GM12878 (cell line): ENCODE results near the gene PPDPF. TPM values are rescaled to one million over a fixed set of nuclear protein-coding genes. Genes with fewer than 3 reads are reported as not detected.
"Not testable (repeated sequence)": the region's sequence is repeated elsewhere in the genome, so short reads cannot be mapped to it uniquely, and the experiment has no call there.

ENCODE experiments used
- ATAC-seq: fragments of 200-7000 bp; cut with Tn5 transposase; 3 replicates; pipeline ENCODE4 v1.9.1; 2020; ENCODE audit warnings: mild to moderate bottlenecking, moderate library complexity
- BruUV-seq: library from RNA; stranded (reverse); fragments of 400-500 nt; replicated peaks from 2 replicates; lab custom pipeline; 2021; lab: Mats Ljungman, UMichigan
- CTCF ChIA-PET: fragments of 300-600 bp; sonication (Branson Sonifier 250); formaldehyde crosslinking; extraction: SDS; loops from one replicate; lab custom pipeline; 2021; ENCODE audit warnings: inconsistent platforms; lab: Yijun Ruan, JAX
- POLR2A ChIA-PET: fragments of 350-600 bp; formaldehyde crosslinking; extraction: SDS; loops from one replicate; lab custom pipeline; 2021; ENCODE audit warnings: inconsistent platforms; lab: Charles Lee
- RAD21 ChIA-PET: fragments of 300-600 bp; sonication (Branson Sonifier 250); formaldehyde crosslinking; loops from one replicate; lab custom pipeline; 2023; ENCODE audit warnings: antibody characterized with exemption; ENCODE audit not compliant: unreplicated experiment; lab: Charles Lee
- SMC1A ChIA-PET: fragments of 300-600 bp; sonication (Branson Sonifier 250); formaldehyde crosslinking; loops from one replicate; lab custom pipeline; 2023; ENCODE audit not compliant: unreplicated experiment, uncharacterized antibody; lab: Charles Lee
- DNase-seq: peaks from one replicate; pipeline ENCODE4 v3.0.0-alpha.2; 2011; ENCODE audit warnings: low read depth, low spot score
- FAIRE-seq: peaks from 3 replicates; lab custom pipeline; 2011; peaks lifted over from hg19 to GRCh38; lab: Jason Lieb, UNC
- H2AFZ ChIP-seq: 2 replicates; pipeline ENCODE4 v1.6.0; 2011; ENCODE audit warnings: low read depth, low read length, control low read depth; ENCODE audit not compliant: control insufficient read depth
- H3K27ac ChIP-seq: 2 replicates; pipeline ENCODE4 v1.5.1; 2011; ENCODE audit warnings: control low read depth; ENCODE audit not compliant: control insufficient read depth, insufficient read depth
- H3K27me3 ChIP-seq, 2 experiments: replicated peaks in 1 of 2; 2 replicates each; pipeline versions ENCODE4 v1.6.0 to v1.6.1; 2011; ENCODE audit warnings: low read length in 1 of 2; ENCODE audit not compliant: control insufficient read depth in 2 of 2, insufficient read depth in 2 of 2
- H3K36me3 ChIP-seq, 2 experiments: 2 replicates each; pipeline ENCODE4 v1.5.1; 2011; ENCODE audit warnings: low read length in 1 of 2; ENCODE audit not compliant: control insufficient read depth in 2 of 2, insufficient read depth in 2 of 2
- H3K4me1 ChIP-seq: 2 replicates; pipeline ENCODE4 v1.6.1; 2011; ENCODE audit warnings: mild to moderate bottlenecking, low read length, moderate library complexity, mixed read lengths; ENCODE audit not compliant: control insufficient read depth, insufficient read depth
- H3K4me2 ChIP-seq: 2 replicates; pipeline ENCODE4 v1.6.0; 2011; ENCODE audit warnings: control low read depth; ENCODE audit not compliant: control insufficient read depth, insufficient read depth
- H3K4me3 ChIP-seq: fragments of 200-600 bp; sonication (generic); 2 replicates; pipeline ENCODE4 v1.5.1; 2016
- H3K79me2 ChIP-seq: 2 replicates; pipeline ENCODE4 v1.6.0; 2011; ENCODE audit warnings: low read length; ENCODE audit not compliant: control insufficient read depth, insufficient read depth
- H3K9ac ChIP-seq: 2 replicates; pipeline ENCODE4 v1.8.0; 2011; ENCODE audit warnings: low read length, control low read depth, mixed read lengths; ENCODE audit not compliant: control insufficient read depth, insufficient read depth
- H3K9me3 ChIP-seq: replicated peaks from 3 replicates; pipeline ENCODE4 v1.5.1; 2011; ENCODE audit warnings: mild to moderate bottlenecking, low read length; ENCODE audit not compliant: control insufficient read depth, insufficient read depth
- H4K20me1 ChIP-seq: 2 replicates; pipeline ENCODE4 v1.6.0; 2011; ENCODE audit not compliant: control insufficient read depth, insufficient read depth
- CREB1 ChIP-seq: IDR thresholded peaks from 2 replicates; pipeline ENCODE4 v1.6.1; 2012; ENCODE audit warnings: low read depth, mild to moderate bottlenecking, inconsistent platforms
- POLR2A ChIP-seq: IDR thresholded peaks from 2 replicates; pipeline ENCODE4 v1.6.1; 2011; ENCODE audit warnings: low read depth, mild to moderate bottlenecking, low read length
- SP1 ChIP-seq: IDR thresholded peaks from one replicate; pipeline ENCODE4 v1.6.1; 2011; ENCODE audit warnings: low read depth, low read length
- WGBS: methylation state at CpG from one replicate; pipeline ENCODE4 v1.1.6; 2016; ENCODE audit warnings: low lambda C conversion rate; ENCODE audit not compliant: insufficient replicate concordance, insufficient coverage; ENCODE audit errors: missing lambda C conversion rate; 5-methylcytosine and 5-hydroxymethylcytosine counted together
- in situ Hi-C: fragments of 300-500 bp; cut with MboI; formaldehyde crosslinking; loops from 9 replicates; pipeline ENCODE4 v1.14.3; 2018; ENCODE audit warnings: mixed read lengths
- intact Hi-C: fragments of 100-400 bp; cut with micrococcal nuclease; formaldehyde crosslinking; loops from one replicate; pipeline ENCODE4 v1.14.2; 2022; ENCODE audit not compliant: unreplicated experiment
- polyA plus RNA-seq, 11 experiments: library from polyadenylated mRNA; depleted of rRNA in 4 of 11; unstranded in 6 of 11; stranded (reverse) in 5 of 11; fragments of >200 nt; fragmentation: Nextera tagmentation in 4 of 11; fragmentation: Illumina TruSeq in 1 of 11; extraction: Ambion mirVana in 4 of 11; extraction: Trizol in 1 of 11; gene quantifications; 1 replicate in 1 of 11; 2 replicates in 10 of 11; pipeline versions ENCODE4 v1.2.1 to v1.2.3, GENCODE V29; 2011 to 2016; ENCODE audit warnings: inconsistent platforms in 2 of 11, missing spikeins in 2 of 11, low read depth in 1 of 11
- total RNA-seq, 4 experiments: library from RNA; depleted of rRNA in 3 of 4; stranded (reverse); fragments of >200 nt in 3 of 4; fragmentation: Illumina TruSeq in 1 of 4; extraction: Trizol in 1 of 4; gene quantifications; 2 replicates each; pipeline versions ENCODE4 v1.2.1 to v1.2.3, GENCODE V29; 2013 to 2021

Gene PPDPF
- total and polyA plus RNA-seq, 10 of the 15 experiments (the other 5 are each of a cell fraction or from before 2014, with no cell fraction given): 0.32 to 154 (median 22.8) TPM

DNA sequence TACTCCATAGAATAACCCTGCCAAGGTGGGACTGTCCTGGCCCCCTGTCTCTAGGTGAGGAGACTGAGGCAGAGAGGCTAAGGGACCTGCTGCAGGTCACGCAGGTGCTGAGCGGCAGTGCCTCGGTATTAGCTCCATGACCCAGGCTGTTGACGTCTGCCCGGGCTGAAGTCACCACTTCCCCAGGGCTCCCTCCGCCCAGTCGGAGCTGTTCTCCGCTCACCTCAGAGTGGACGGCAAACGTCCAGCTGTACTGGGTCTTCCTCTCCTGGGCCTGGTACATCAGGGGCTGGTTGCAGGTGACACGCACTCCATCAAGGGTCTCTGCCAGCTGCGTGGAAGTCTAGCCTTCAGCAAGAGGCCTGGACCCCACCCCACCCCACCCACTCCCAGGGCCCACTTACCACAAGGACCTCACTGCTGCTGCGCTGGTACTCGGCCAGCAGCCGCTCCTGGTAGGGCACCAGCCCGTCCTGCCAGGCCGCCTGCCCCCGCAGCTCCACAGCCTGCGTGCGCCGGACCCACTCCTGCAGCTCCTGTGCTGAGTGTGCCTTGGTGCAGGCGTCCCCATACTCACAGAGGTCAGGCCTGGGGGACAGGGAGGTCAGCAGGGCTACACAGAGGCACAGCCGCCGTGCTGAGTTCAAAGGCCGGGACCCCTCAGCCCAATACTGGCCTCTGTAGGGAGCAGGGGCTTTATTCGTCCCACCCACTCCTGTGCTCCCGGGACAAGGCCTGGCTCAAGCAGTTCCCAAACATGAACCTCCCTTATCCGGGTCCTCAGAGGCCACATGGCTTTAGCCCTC lies 49.9 kb downstream of the PPDPF start:
- WGBS: 95% methylated on average over 24 of the region's 28 CpGs
- Histone ChIP-seq H3K79me2 (peaks cover 3% of the 10 kb centered on the region; the same call in 1 of the 2 replicates), H3K4me1 (peaks cover 34% of the 10 kb centered on the region), H3K27me3 (no peaks in the 10 kb centered on the region), H3K9me3 (no peaks in the 10 kb centered on the region; the same call in 2 of the 3 replicates), H3K36me3 (no peaks in the 10 kb centered on the region), H3K27ac (no peak overlapping the region), H3K9ac (no peak overlapping the region), H3K4me2 (no peak overlapping the region), H3K4me3 (no peak overlapping the region), H2AFZ (no peak overlapping the region), H4K20me1 (no peaks in the 10 kb centered on the region)
- in situ Hi-C loops (no loop called here), intact Hi-C loops (no loop called here)
- no TSS peak for BruUV-seq
- no peak for FAIRE-seq
- ChIA-PET RAD21 (no interaction called here), SMC1A (no interaction called here), POLR2A (interaction anchor here (0.6 kb wide), 2 partner anchors 15 to 297 kb away, joined by 3 read pairs; no protein-coding TSS in a partner anchor), CTCF (no interaction called here)
- DNase-seq: no peak
- no peak for ATAC-seq
- TF ChIP-seq POLR2A: peak; percentile 21; the same call in 1 of the 2 replicates
- TF ChIP-seq CREB1: no peak
- no peak for TF ChIP-seq SP1
- TF ChIP-seq, all 136 proteins: peak for 1

DNA sequence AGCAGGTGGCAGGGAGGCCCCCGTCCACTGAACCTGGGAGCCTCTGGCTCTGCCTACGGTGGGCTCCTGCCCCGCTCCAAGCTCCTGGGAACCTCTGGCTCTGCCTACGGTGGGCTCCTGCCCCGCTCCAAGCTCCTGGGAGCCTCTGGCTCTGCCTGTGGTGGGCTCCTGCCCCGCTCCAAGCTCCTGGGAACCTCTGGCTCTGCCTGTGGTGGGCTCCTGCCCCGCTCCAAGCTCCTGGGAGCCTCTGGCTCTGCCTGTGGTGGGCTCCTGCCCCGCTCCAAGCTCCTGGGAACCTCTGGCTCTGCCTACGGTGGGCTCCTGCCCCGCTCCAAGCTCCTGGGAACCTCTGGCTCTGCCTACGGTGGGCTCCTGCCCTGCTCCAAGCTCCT lies 50.5 kb downstream of the PPDPF start:
- H3K79me2 ChIP-seq, BruUV-seq, H3K9ac ChIP-seq, H3K9me3 ChIP-seq, DNase-seq, H2AFZ ChIP-seq, H3K27me3 ChIP-seq, RAD21 ChIA-PET, ATAC-seq, H3K4me3 ChIP-seq, SMC1A ChIA-PET, in situ Hi-C loops, H3K4me2 ChIP-seq, H3K36me3 ChIP-seq, POLR2A ChIA-PET, intact Hi-C loops, H3K27ac ChIP-seq, CTCF ChIA-PET, FAIRE-seq, H4K20me1 ChIP-seq: not testable (repeated sequence)
- WGBS: 53% methylated on average over 11 of the region's 11 CpGs
- peaks cover 34% of the 10 kb centered on the region for H3K4me1 ChIP-seq

Other genes with a start within 250 kb of the PPDPF start
Only the 7 nearest of the 17 such genes appear.
- gene KCNQ2, start 48.1 kb upstream of the PPDPF start, total RNA-seq (2014; rRNA removed): not detected in 2 replicates
- gene KCNQ2, start 48.1 kb upstream of the PPDPF start, total RNA-seq (2014; rRNA removed; fragmentation: Illumina TruSeq; extraction: Trizol): not detected in 2 replicates
- gene KCNQ2, start 48.1 kb upstream of the PPDPF start, total RNA-seq (2021): 0.49 TPM in 1 of 2 replicates, not detected in the other
- 0.26 TPM in 1 of 2 replicates, not detected in the other for gene KCNQ2, start 48.1 kb upstream of the PPDPF start, polyA plus RNA-seq (2011; rRNA removed)
- not detected in 2 replicates for gene KCNQ2, start 48.1 kb upstream of the PPDPF start, polyA plus RNA-seq (2014; fragmentation: Illumina TruSeq; extraction: Trizol)
- gene KCNQ2, start 48.1 kb upstream of the PPDPF start, polyA plus RNA-seq (2014; fragmentation: Nextera tagmentation; extraction: Ambion mirVana): not detected
- 0.05 and 0.06 TPM in 2 replicates for gene KCNQ2, start 48.1 kb upstream of the PPDPF start, polyA plus RNA-seq (2014; rRNA removed)
- gene KCNQ2, start 48.1 kb upstream of the PPDPF start, polyA plus RNA-seq (2016; fragmentation: Nextera tagmentation; extraction: Ambion mirVana): not detected
- not detected in 2 replicates for gene EEF1A2, start 21.7 kb upstream of the PPDPF start, total RNA-seq (2014; rRNA removed)
- not detected in 2 replicates for gene EEF1A2, start 21.7 kb upstream of the PPDPF start, total RNA-seq (2014; rRNA removed; fragmentation: Illumina TruSeq; extraction: Trizol)
- gene EEF1A2, start 21.7 kb upstream of the PPDPF start, total RNA-seq (2021): 0.56 and 0.74 TPM in 2 replicates
- gene EEF1A2, start 21.7 kb upstream of the PPDPF start, polyA plus RNA-seq (2011; rRNA removed): not detected in 2 replicates
- not detected in 2 replicates for gene EEF1A2, start 21.7 kb upstream of the PPDPF start, polyA plus RNA-seq (2014; fragmentation: Illumina TruSeq; extraction: Trizol)
- gene EEF1A2, start 21.7 kb upstream of the PPDPF start, polyA plus RNA-seq (2014; fragmentation: Nextera tagmentation; extraction: Ambion mirVana): not detected
- gene EEF1A2, start 21.7 kb upstream of the PPDPF start, polyA plus RNA-seq (2014; rRNA removed): not detected in 2 replicates
- not detected for gene EEF1A2, start 21.7 kb upstream of the PPDPF start, polyA plus RNA-seq (2016; fragmentation: Nextera tagmentation; extraction: Ambion mirVana)
- gene PTK6, start 16.6 kb downstream of the PPDPF start, total RNA-seq (2014; rRNA removed): not detected in 2 replicates
- 0.09 TPM in 1 of 2 replicates, not detected in the other for gene PTK6, start 16.6 kb downstream of the PPDPF start, total RNA-seq (2014; rRNA removed; fragmentation: Illumina TruSeq; extraction: Trizol)
- gene PTK6, start 16.6 kb downstream of the PPDPF start, total RNA-seq (2021): 0.21 and 0.24 TPM in 2 replicates
- 0.20 and 0.32 TPM in 2 replicates for gene PTK6, start 16.6 kb downstream of the PPDPF start, polyA plus RNA-seq (2011; rRNA removed)
- 0.04 TPM in 1 of 2 replicates, not detected in the other for gene PTK6, start 16.6 kb downstream of the PPDPF start, polyA plus RNA-seq (2014; fragmentation: Illumina TruSeq; extraction: Trizol)
- gene PTK6, start 16.6 kb downstream of the PPDPF start, polyA plus RNA-seq (2014; fragmentation: Nextera tagmentation; extraction: Ambion mirVana): under 1 TPM in 1 of 2 experiments, not detected in 1; 0.02 TPM
- gene PTK6, start 16.6 kb downstream of the PPDPF start, polyA plus RNA-seq (2014; rRNA removed): 0.14 and 0.28 TPM in 2 replicates
- under 1 TPM in 1 of 2 experiments, not detected in 1; 0.08 TPM for gene PTK6, start 16.6 kb downstream of the PPDPF start, polyA plus RNA-seq (2016; fragmentation: Nextera tagmentation; extraction: Ambion mirVana)
- gene SRMS, start 27.0 kb downstream of the PPDPF start, total RNA-seq (2014; rRNA removed): not detected in 2 replicates
- gene SRMS, start 27.0 kb downstream of the PPDPF start, total RNA-seq (2014; rRNA removed; fragmentation: Illumina TruSeq; extraction: Trizol): not detected in 2 replicates
- not detected in 2 replicates for gene SRMS, start 27.0 kb downstream of the PPDPF start, total RNA-seq (2021)
- gene SRMS, start 27.0 kb downstream of the PPDPF start, polyA plus RNA-seq (2011; rRNA removed): 0.07 TPM in 1 of 2 replicates, not detected in the other
- gene SRMS, start 27.0 kb downstream of the PPDPF start, polyA plus RNA-seq (2014; fragmentation: Illumina TruSeq; extraction: Trizol): not detected in 2 replicates
- gene SRMS, start 27.0 kb downstream of the PPDPF start, polyA plus RNA-seq (2014; fragmentation: Nextera tagmentation; extraction: Ambion mirVana): not detected
- gene SRMS, start 27.0 kb downstream of the PPDPF start, polyA plus RNA-seq (2014; rRNA removed): 0.14 TPM in 1 of 2 replicates, not detected in the other
- gene SRMS, start 27.0 kb downstream of the PPDPF start, polyA plus RNA-seq (2016; fragmentation: Nextera tagmentation; extraction: Ambion mirVana): not detected
- gene FNDC11, start 33.4 kb downstream of the PPDPF start, total RNA-seq (2014; rRNA removed): 0.40 and 0.54 TPM in 2 replicates
- 0.09 TPM in 1 of 2 replicates, not detected in the other for gene FNDC11, start 33.4 kb downstream of the PPDPF start, total RNA-seq (2014; rRNA removed; fragmentation: Illumina TruSeq; extraction: Trizol)
- 0.72 and 0.77 TPM in 2 replicates for gene FNDC11, start 33.4 kb downstream of the PPDPF start, total RNA-seq (2021)
- gene FNDC11, start 33.4 kb downstream of the PPDPF start, polyA plus RNA-seq (2011; rRNA removed): 0.26 and 0.31 TPM in 2 replicates
- gene FNDC11, start 33.4 kb downstream of the PPDPF start, polyA plus RNA-seq (2014; fragmentation: Illumina TruSeq; extraction: Trizol): 0.09 TPM in 1 of 2 replicates, not detected in the other
- gene FNDC11, start 33.4 kb downstream of the PPDPF start, polyA plus RNA-seq (2014; fragmentation: Nextera tagmentation; extraction: Ambion mirVana): not detected
- gene FNDC11, start 33.4 kb downstream of the PPDPF start, polyA plus RNA-seq (2014; rRNA removed): 0.37 and 1.0 TPM in 2 replicates
- under 1 TPM; 0.24 to 0.37 TPM for gene FNDC11, start 33.4 kb downstream of the PPDPF start, polyA plus RNA-seq (2016; fragmentation: Nextera tagmentation; extraction: Ambion mirVana)
- gene HELZ2, start 53.5 kb downstream of the PPDPF start, total RNA-seq (2014; rRNA removed): 19.9 and 22.1 TPM in 2 replicates
- 6.7 and 7.1 TPM in 2 replicates for gene HELZ2, start 53.5 kb downstream of the PPDPF start, total RNA-seq (2014; rRNA removed; fragmentation: Illumina TruSeq; extraction: Trizol)
- 33.3 and 36.9 TPM in 2 replicates for gene HELZ2, start 53.5 kb downstream of the PPDPF start, total RNA-seq (2021)
- 8.3 and 17.2 TPM in 2 replicates for gene HELZ2, start 53.5 kb downstream of the PPDPF start, polyA plus RNA-seq (2011; rRNA removed)
- gene HELZ2, start 53.5 kb downstream of the PPDPF start, polyA plus RNA-seq (2014; fragmentation: Illumina TruSeq; extraction: Trizol): 0.73 and 5.7 TPM in 2 replicates
- under 1 TPM; 0.05 to 0.08 TPM for gene HELZ2, start 53.5 kb downstream of the PPDPF start, polyA plus RNA-seq (2014; fragmentation: Nextera tagmentation; extraction: Ambion mirVana)
- gene HELZ2, start 53.5 kb downstream of the PPDPF start, polyA plus RNA-seq (2014; rRNA removed): 21.1 and 23.0 TPM in 2 replicates
- gene HELZ2, start 53.5 kb downstream of the PPDPF start, polyA plus RNA-seq (2016; fragmentation: Nextera tagmentation; extraction: Ambion mirVana): 1 to 10 TPM; 1.8 to 1.9 TPM
- gene GMEB2, start 106.3 kb downstream of the PPDPF start, total RNA-seq (2014; rRNA removed): 14.8 and 15.1 TPM in 2 replicates
- gene GMEB2, start 106.3 kb downstream of the PPDPF start, total RNA-seq (2014; rRNA removed; fragmentation: Illumina TruSeq; extraction: Trizol): 4.9 and 5.2 TPM in 2 replicates
- 13.3 and 14.8 TPM in 2 replicates for gene GMEB2, start 106.3 kb downstream of the PPDPF start, total RNA-seq (2021)
- gene GMEB2, start 106.3 kb downstream of the PPDPF start, polyA plus RNA-seq (2011; rRNA removed): 6.9 and 10.8 TPM in 2 replicates
- gene GMEB2, start 106.3 kb downstream of the PPDPF start, polyA plus RNA-seq (2014; fragmentation: Illumina TruSeq; extraction: Trizol): 3.1 and 5.4 TPM in 2 replicates
- under 1 TPM; 0.08 to 0.27 TPM for gene GMEB2, start 106.3 kb downstream of the PPDPF start, polyA plus RNA-seq (2014; fragmentation: Nextera tagmentation; extraction: Ambion mirVana)
- 12.7 and 14.2 TPM in 2 replicates for gene GMEB2, start 106.3 kb downstream of the PPDPF start, polyA plus RNA-seq (2014; rRNA removed)
- 1 to 10 TPM; 3.4 to 8.3 TPM for gene GMEB2, start 106.3 kb downstream of the PPDPF start, polyA plus RNA-seq (2016; fragmentation: Nextera tagmentation; extraction: Ambion mirVana)